ENCODE results near the gene INTS11. TPM values are rescaled to one million over a fixed set of nuclear protein-coding genes. Genes with fewer than 3 reads are reported as not detected.

The INTS11 gene
- total and polyA plus RNA-seq, 2 of the 8 experiments (the other 6 are each of a cell fraction or from before 2014, with no cell fraction given): 113 to 243 TPM

- no peak overlapping the region for H2BK12ac ChIP-seq (ENCODE audit: low read depth, low read length)
- no peak overlapping the region for H3K27ac ChIP-seq (ENCODE audit: low read depth, low read length)
- H3K4ac ChIP-seq (replicated peaks; ENCODE audit: insufficient read length, low read depth, low read length): no peak overlapping the region
- H4K91ac ChIP-seq (replicated peaks; ENCODE audit: insufficient read length, low read length): no peak overlapping the region
- H3K27me3 ChIP-seq (replicated peaks in 1 of 4; ENCODE audit: control insufficient read depth in 3 of 4, extremely low read depth in 1 of 4, insufficient read depth in 3 of 4, low read length in 3 of 4): no peaks in the 10 kb centered on the region; a peak in 1 of 7 replicates
- no peak overlapping the region for H4K8ac ChIP-seq (ENCODE audit: extremely low read depth, insufficient read depth, low read length)
- no peak overlapping the region for H3K18ac ChIP-seq (ENCODE audit: extremely low read depth, low read length)
- 92% methylated on average over 7 of the region's 21 CpGs; no CpG with 5 or more reads in 1 of the 2 experiments for WGBS, 2 experiments (ENCODE audit: extremely low coverage in 1 of 2, insufficient coverage in 1 of 2, insufficient read length in 1 of 2, insufficient replicate concordance in 2 of 2, low coverage in 1 of 2, low lambda C conversion rate in 2 of 2, missing lambda C conversion rate in 1 of 2)
- H3K79me2 ChIP-seq (ENCODE audit: control insufficient read depth in 1 of 2, insufficient read depth in 2 of 2, low read length in 2 of 2): no peaks in the 10 kb centered on the region
- CTCF ChIA-PET (ENCODE audit: partially characterized antibody): interaction anchor here (1.3 to 3.2 kb wide), 3 partner anchors 8 to 35 kb away, joined by 3 to 13 read pairs (median 3); partner anchors contain the start of gene DVL1
- peaks cover 0 to 2% of the 10 kb centered on the region in 2 experiments; a peak in 1 of 4 replicates for H3K9me3 ChIP-seq (ENCODE audit: insufficient read depth in 2 of 2, low read depth in 1 of 2, low read length in 1 of 2)
- H3K23ac ChIP-seq (ENCODE audit: insufficient read length): no peak overlapping the region
- H2BK5ac ChIP-seq (ENCODE audit: low read depth, low read length): no peak overlapping the region
- no peak for DNase-seq (ENCODE audit: low read depth in 1 of 2, low spot score in 2 of 2)
- no peak overlapping the region for H2BK15ac ChIP-seq (ENCODE audit: low read length)
- H2AFZ ChIP-seq (ENCODE audit: low read length): no peak overlapping the region
- no peak overlapping the region for H3K4me3 ChIP-seq (ENCODE audit: extremely low read depth in 1 of 4, insufficient read depth in 2 of 4, low read depth in 3 of 4, low read length in 4 of 4)
- POLR2A ChIA-PET (ENCODE audit: partially characterized antibody): interaction anchor here (0.8 to 9.0 kb wide), 9 partner anchors 9 to 83 kb away, joined by 3 to 134 read pairs (median 7); partner anchors contain the start of gene DVL1
- H4K5ac ChIP-seq (ENCODE audit: insufficient read length, low read depth, low read length): no peak overlapping the region
- peaks cover 2 to 32% (median 8%) of the 10 kb centered on the region in 4 experiments; a peak in 7 of 8 replicates for H3K36me3 ChIP-seq (ENCODE audit: control insufficient read depth in 2 of 4, insufficient read depth in 4 of 4, low read length in 3 of 4)
- H3K56ac ChIP-seq (replicated peaks; ENCODE audit: insufficient read length, low read depth, low read length): no peak overlapping the region
- peaks cover 11 to 30% of the 10 kb centered on the region in 2 experiments for H4K20me1 ChIP-seq (replicated peaks in 1 of 2; ENCODE audit: control insufficient read depth in 1 of 2, insufficient read depth in 2 of 2, low read length in 2 of 2)
- H2BK20ac ChIP-seq (ENCODE audit: low read length): no peak overlapping the region
- H2AK5ac ChIP-seq (ENCODE audit: low read depth, low read length): no peak overlapping the region
- no peak overlapping the region for H3K14ac ChIP-seq (ENCODE audit: insufficient read length)
- no peak for FAIRE-seq
- peaks cover 6% of the 10 kb centered on the region; the same call in 1 of the 2 replicates for H3K79me1 ChIP-seq (ENCODE audit: low read depth, low read length)
- no peaks in the 10 kb centered on the region; a peak in 2 of 7 replicates for H3K4me1 ChIP-seq (replicated peaks in 1 of 4; ENCODE audit: control insufficient read depth in 3 of 4, insufficient read depth in 4 of 4, low read length in 3 of 4)
- H3K23me2 ChIP-seq (ENCODE audit: low read depth, low read length): no peaks in the 10 kb centered on the region; the same call in 1 of the 2 replicates
- H2BK120ac ChIP-seq (replicated peaks; ENCODE audit: low read depth, low read length): no peak overlapping the region
- no peak overlapping the region for H3K9ac ChIP-seq (replicated peaks in 1 of 4; ENCODE audit: extremely low read depth in 1 of 4, low read depth in 3 of 4, low read length in 3 of 4)
- H3K4me2 ChIP-seq (ENCODE audit: insufficient read depth in 1 of 2, low read depth in 2 of 2, low read length in 2 of 2): no peak overlapping the region
- TF ChIP-seq RBBP5 (IDR thresholded peaks at IDR 0.05; ENCODE audit: borderline replicate concordance, low read depth, low read length): no peak
- no peak for TF ChIP-seq BRCA1 (IDR thresholded peaks at IDR 0.05; ENCODE audit: low read depth, low read length)
- no peak for TF ChIP-seq CBX8 (IDR thresholded peaks at IDR 0.05; ENCODE audit: borderline replicate concordance, low read depth, low read length)
- TF ChIP-seq TEAD4 (IDR thresholded peaks at IDR 0.05; ENCODE audit: low read depth, low read length): no peak
- no peak for TF ChIP-seq KDM1A (IDR thresholded peaks at IDR 0.05; ENCODE audit: borderline replicate concordance, low read length)
These were observed 11.4 kb upstream of the INTS11 start for GRCh38 chr1:1335792-1336248.

Data from H1 (cell line).